Thymus (tissue), 11 donors: ENCODE data around the gene LHX4. TPM values are rescaled to one million over a fixed set of nuclear protein-coding genes. Genes with fewer than 3 reads are reported as not detected.

Experiments
- DNase-seq, 9 donors: peaks; one replicate each; pipeline ENCODE4 v3.0.0-alpha.2; 2013; ENCODE audit warnings: low spot score in 9 of 9, low read depth in 6 of 9, missing footprints in 1 of 9
- H3K27ac ChIP-seq, 2 donors: one replicate each; pipeline ENCODE4 v1.5.1; 2013; ENCODE audit warnings: control low read depth in 1 of 2, low read depth in 1 of 2, low read length in 1 of 2, mild to moderate bottlenecking in 1 of 2, moderate library complexity in 1 of 2
- H3K27me3 ChIP-seq, 2 donors: one replicate each; pipeline ENCODE4 v1.5.1; 2013; ENCODE audit warnings: low read length in 1 of 2; ENCODE audit not compliant: control insufficient read depth in 2 of 2, insufficient read depth in 1 of 2
- H3K36me3 ChIP-seq, 2 donors: one replicate each; pipeline ENCODE4 v1.5.1; 2013; ENCODE audit warnings: low read length in 1 of 2, mild to moderate bottlenecking in 1 of 2, moderate library complexity in 1 of 2; ENCODE audit not compliant: control insufficient read depth in 2 of 2, insufficient read depth in 2 of 2
- H3K4me1 ChIP-seq, 2 donors: one replicate each; pipeline ENCODE4 v1.5.1; 2013; ENCODE audit warnings: low read length in 2 of 2; ENCODE audit not compliant: control insufficient read depth in 2 of 2, insufficient read depth in 2 of 2
- H3K4me3 ChIP-seq, 2 donors: one replicate each; pipeline ENCODE4 v1.5.1; 2013; ENCODE audit warnings: low read length in 2 of 2, control low read depth in 1 of 2, mild to moderate bottlenecking in 1 of 2
- H3K9me3 ChIP-seq, 2 donors: one replicate each; pipeline ENCODE4 v1.5.1; 2013; ENCODE audit warnings: low read length in 1 of 2, mild to moderate bottlenecking in 1 of 2; ENCODE audit not compliant: control insufficient read depth in 2 of 2, insufficient read depth in 1 of 2
- WGBS: extraction: QIAGEN DNeasy Blood & Tissue Kit; methylation state at CpG from one replicate; pipeline ENCODE4 v1.1.7; 2013; 5-methylcytosine and 5-hydroxymethylcytosine counted together
- polyA plus RNA-seq: library from polyadenylated mRNA; stranded (reverse); fragments of 200-250 nt; gene quantifications from one replicate; pipeline ENCODE4 v1.2.3, GENCODE V29; 2013
- total RNA-seq: library from RNA; stranded (reverse); fragments of 120-200 nt; gene quantifications from one replicate; pipeline ENCODE4 v1.2.4, GENCODE V29; 2013
- donor health status: healthy.

Gene LHX4
- total and polyA plus RNA-seq, 2 donors = 0.05 TPM

DNA sequence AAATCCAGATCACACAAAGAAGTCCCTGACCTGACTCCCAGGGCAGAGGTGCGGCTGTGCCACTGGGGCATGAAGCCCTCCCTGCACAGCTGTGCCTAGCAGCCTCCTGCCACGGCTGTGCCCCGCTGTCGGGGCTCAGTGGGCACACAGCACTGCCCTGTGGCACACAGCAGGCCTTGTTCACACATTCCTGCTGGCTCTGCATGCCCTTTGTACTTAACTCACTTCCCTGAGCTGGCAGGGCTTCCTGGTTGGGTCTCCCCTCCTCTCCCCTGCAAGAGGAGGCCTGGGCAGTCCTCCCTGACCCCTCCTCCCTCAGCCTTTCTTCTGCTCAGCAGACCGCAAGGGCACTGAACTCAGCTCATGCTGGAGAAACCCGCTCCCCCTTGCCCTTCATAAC lies 14.8 kb downstream of the LHX4 start:
- Histone ChIP-seq H3K4me3 (no peak overlapping the region), H3K27me3 (peaks cover 17 to 50% of the 10 kb centered on the region in 2 donors)
- DNase-seq = no peak

DNA sequence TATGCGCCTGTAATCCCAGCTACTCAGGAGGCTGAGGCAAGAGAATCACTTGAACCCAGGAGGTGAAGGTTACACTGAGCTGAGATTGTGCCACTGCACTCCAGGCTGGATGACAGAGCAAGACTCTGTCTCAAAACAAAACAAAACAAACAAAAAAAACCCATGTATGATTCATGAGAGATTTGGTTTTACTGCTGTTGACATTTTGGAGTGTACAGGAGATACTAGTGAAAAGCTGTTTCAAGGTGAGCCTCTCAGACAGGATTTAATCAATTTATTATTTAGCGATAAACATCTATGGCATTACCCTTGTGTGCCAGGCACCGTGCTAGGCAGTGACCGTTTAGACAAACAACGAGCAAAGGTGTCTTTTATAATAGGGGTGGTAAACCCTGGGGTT lies 16.5 kb downstream of the LHX4 start:
- WGBS = 98% methylated on average over 5 of the region's 5 CpGs
- DNase-seq = no peak
- Histone ChIP-seq H3K4me3 (no peak overlapping the region), H3K4me1 (no peaks in the 10 kb centered on the region), H3K27me3 (peaks cover 9 to 34% of the 10 kb centered on the region in 2 donors), H3K9me3 (no peaks in the 10 kb centered on the region), H3K27ac (no peak overlapping the region), H3K36me3 (no peaks in the 10 kb centered on the region)

More for the DNA sequence above, 14.8 kb downstream of the LHX4 start:
- Histone ChIP-seq H3K9me3 (no peaks in the 10 kb centered on the region), H3K27ac (no peak overlapping the region), H3K36me3 (no peaks in the 10 kb centered on the region), H3K4me1 (no peaks in the 10 kb centered on the region)
- WGBS = 87% methylated on average over 6 of the region's 6 CpGs

DNA sequence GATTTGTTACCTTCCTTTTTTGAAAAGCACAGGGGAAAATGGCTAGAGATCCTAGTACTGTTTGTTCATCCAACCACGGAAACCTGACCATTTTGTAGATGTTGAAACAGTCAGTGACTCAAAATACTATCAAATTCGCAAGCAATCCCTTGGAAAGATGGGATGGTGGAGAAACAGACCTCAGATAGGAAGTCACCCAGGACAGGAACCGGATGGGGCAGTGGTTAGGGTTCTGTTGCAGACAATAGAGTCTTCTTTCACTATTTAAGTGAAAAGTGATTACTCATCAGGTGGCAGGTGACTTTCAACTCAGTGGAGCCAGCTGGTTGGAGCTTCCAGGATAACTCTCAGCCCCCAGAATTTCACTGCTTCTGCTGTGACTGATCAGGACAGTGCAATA lies 17.0 kb downstream of the LHX4 start:
- H3K36me3 ChIP-seq = no peaks in the 10 kb centered on the region
- DNase-seq = no peak
- WGBS = 83% methylated on average over 3 of the region's 3 CpGs
- H3K9me3 ChIP-seq = no peaks in the 10 kb centered on the region
- H3K4me1 ChIP-seq = no peaks in the 10 kb centered on the region
- no peak overlapping the region for H3K4me3 ChIP-seq
- no peak overlapping the region for H3K27ac ChIP-seq
- H3K27me3 ChIP-seq = peaks cover 6 to 29% of the 10 kb centered on the region in 2 donors

DNA sequence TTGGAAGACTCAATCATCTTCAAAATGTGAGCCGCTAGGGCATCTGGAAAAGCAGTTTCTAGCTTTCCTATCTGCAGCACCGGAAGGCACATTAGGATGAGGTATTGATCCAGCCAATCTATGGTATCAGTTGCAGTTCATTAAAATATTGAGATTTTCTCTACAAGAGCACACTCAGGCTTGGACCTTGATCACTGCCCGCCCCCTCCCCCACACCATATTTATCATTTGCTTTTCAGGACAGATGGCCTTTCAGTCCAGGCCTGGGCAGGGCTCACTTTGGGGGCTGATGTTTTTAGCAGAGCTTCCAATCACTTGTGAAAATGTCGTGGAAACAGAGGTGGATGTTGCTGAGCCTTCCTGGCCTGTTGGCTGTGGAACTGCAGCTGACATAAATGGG lies 17.5 kb downstream of the LHX4 start:
- H3K9me3 ChIP-seq = no peaks in the 10 kb centered on the region
- no peak for DNase-seq
- H3K4me3 ChIP-seq = no peak overlapping the region
- peaks cover 1 to 26% of the 10 kb centered on the region in 2 donors for H3K27me3 ChIP-seq
- no peak overlapping the region for H3K27ac ChIP-seq
- 99% methylated on average over 4 of the region's 4 CpGs for WGBS
- H3K36me3 ChIP-seq = no peaks in the 10 kb centered on the region
- no peaks in the 10 kb centered on the region for H3K4me1 ChIP-seq

DNA sequence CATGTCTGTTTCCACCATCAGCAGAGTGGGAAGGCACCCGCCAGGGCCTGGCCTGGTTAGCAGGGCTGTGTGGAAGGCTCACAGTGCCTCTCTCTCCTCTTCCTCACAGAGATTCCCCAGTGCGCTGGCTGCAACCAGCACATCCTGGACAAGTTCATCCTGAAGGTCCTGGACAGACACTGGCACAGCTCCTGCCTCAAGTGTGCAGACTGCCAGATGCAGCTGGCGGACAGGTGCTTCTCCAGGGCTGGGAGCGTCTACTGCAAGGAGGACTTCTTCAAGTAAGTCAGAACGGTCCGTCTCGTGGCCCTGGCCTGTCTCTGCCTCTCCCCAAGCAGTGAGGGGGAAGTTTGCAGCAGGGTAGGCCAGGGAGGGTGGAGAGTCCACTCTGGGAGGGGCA lies 18.1 kb downstream of the LHX4 start:
- no peak for DNase-seq
- H3K27me3 ChIP-seq = peaks cover 0 to 20% of the 10 kb centered on the region in 2 donors
- H3K4me1 ChIP-seq = no peaks in the 10 kb centered on the region
- H3K4me3 ChIP-seq = no peak overlapping the region
- 97% methylated on average over 7 of the region's 7 CpGs for WGBS
- no peak overlapping the region for H3K27ac ChIP-seq
- no peaks in the 10 kb centered on the region for H3K9me3 ChIP-seq
- H3K36me3 ChIP-seq = no peaks in the 10 kb centered on the region

DNA sequence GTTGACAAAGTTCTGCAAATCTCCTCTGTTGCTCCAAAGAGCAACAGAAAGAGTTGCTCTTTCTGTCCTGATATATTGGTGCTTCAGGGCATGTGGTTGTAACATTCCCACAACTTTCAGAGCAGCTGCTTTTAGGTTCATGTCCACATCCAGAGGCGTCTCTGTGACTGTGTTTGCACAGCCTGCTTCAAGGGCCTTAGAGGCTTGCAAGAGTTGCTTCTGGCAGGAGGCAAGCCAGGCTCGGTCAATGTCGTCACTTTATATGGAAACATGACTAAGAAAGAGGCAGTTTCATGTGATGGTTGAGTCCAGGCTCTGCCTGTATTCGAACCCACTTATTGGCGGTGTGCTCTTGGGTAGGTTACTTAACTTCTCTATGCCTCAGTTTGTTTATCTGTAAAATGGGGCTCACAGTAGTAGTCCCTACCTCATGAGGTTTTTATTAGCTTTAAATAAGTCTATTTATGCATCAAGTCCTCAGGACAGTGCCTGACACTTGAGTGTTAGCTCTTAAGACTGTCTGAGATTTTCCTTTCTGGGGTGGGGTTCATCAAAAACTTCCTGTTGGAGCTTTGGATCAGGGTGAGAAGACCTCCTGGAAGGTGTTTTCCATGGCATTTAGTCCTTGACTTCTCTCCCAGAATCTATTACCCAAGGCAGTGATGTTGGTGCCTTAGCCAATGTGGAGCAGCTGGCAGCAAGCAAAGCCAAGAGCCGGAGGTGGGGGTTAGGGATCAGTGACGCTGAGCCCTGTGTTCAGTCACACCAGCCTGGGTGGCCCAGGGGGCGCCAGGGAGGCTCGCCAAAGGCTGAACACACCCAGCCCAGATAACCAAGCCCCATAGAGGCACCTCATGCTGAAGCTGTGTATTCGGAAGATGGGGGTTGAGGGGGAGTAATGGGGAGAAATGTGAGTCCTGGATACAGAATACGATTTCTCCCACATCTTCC lies 18.9 kb downstream of the LHX4 start:
- H3K4me3 ChIP-seq = no peak overlapping the region
- H3K27me3 ChIP-seq = peaks cover 0 to 12% of the 10 kb centered on the region in 2 donors
- no peak overlapping the region for H3K27ac ChIP-seq
- whole genome bisulfite sequencing = 90% methylated on average over 11 of the region's 11 CpGs
- no peaks in the 10 kb centered on the region for H3K9me3 ChIP-seq
- no peak for DNase-seq
- no peaks in the 10 kb centered on the region for H3K36me3 ChIP-seq
- H3K4me1 ChIP-seq = no peaks in the 10 kb centered on the region

DNA sequence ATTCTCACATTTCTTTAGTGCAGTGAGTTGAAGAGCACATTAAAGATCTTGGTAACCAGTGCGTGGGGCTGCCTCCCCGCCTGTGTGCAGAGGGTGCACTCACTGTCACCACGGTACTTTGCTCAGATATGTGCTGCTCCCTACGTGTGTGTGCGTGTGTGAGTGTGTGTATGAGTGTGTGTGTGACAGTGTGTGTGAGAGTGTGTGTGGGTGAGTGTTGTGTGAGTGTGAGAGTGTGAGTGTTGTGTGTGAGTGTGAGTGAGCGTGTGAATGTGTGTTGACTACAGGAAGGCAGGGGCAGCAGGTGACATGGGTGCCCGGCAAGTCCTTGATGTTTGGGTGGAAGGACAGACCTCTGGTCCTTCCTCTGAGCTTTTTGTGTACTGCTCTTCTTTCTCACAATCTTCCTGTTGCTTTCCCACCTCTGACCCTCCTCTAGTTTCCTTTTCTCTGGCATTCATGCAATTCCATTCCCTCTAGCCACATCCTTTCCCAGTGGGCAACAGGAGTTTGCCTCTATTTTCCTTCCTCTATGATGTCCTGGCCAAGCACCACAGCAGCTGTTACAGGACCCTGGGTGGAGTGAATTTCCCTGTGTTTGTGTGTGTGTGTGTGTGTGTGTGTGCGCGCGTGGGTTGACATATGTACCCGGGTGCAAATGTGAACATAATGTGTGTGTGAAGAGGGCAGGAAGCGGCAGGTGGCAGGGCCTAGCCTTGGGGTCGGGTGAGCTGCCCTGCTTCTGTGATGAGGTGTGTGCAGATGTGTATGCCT lies 19.8 kb downstream of the LHX4 start:
- Histone ChIP-seq H3K4me1 (no peaks in the 10 kb centered on the region), H3K9me3 (no peaks in the 10 kb centered on the region), H3K27ac (no peak overlapping the region), H3K4me3 (no peak overlapping the region), H3K36me3 (no peaks in the 10 kb centered on the region), H3K27me3 (peaks cover 0 to 4% of the 10 kb centered on the region in 2 donors)
- peak in 1 of 9 donors; percentile 40 for DNase-seq
- 67% methylated on average over 13 of the region's 13 CpGs for WGBS

DNA sequence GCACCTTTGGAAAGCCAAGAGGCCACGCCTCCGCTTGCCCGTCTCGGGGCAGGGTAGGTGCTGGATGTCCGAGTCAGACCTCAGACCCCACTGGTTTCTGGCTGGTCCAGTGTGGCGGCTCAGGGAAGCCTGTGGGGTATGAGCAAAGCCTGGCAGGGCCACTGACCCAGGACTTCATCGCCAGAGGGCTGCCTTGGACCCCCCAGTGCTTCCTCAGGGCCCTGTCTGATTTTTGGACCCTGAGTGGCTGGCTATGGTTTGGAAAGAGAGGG lies 20.4 kb downstream of the LHX4 start:
- 78% methylated on average over 7 of the region's 7 CpGs for WGBS
- no peak for DNase-seq
- Histone ChIP-seq H3K4me3 (no peak overlapping the region), H3K36me3 (no peaks in the 10 kb centered on the region), H3K27ac (no peak overlapping the region), H3K4me1 (no peaks in the 10 kb centered on the region), H3K27me3 (no peaks in the 10 kb centered on the region), H3K9me3 (no peaks in the 10 kb centered on the region)

DNA sequence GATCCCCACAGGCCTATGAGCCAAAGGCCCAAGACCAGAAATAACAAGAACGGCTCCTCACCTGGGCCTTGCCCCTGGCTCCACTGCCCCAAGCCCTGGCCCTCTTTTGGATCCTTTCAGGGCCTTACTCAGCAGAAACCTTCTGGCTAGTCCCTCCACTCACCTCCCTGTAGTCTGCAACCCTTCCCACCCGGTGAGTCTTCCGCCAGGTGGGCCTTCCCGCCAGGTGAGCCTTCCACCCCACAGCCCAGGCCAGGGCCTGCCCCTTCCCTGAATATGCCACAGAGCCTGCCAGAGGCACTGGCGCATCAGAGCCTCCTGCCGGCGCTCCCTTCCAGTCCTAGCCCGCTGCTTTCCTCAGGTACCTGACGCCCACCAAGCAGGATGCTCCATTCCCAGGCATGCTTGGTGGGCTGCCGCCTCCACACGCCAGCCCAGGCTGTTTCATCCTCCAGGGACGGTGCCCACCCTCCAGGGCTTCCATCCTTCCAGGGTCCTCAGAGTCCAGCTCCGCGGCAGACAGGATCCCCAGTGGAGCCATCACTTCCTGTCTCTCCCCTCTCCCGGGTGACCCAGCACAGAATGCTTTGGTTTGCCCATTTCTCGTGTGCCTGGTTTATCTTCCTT lies 20.9 kb downstream of the LHX4 start:
- WGBS = 90% methylated on average over 16 of the region's 16 CpGs

More for the DNA sequence above, 20.9 kb downstream of the LHX4 start:
- H3K27ac ChIP-seq = no peak overlapping the region
- no peaks in the 10 kb centered on the region for H3K27me3 ChIP-seq
- no peaks in the 10 kb centered on the region for H3K36me3 ChIP-seq
- no peaks in the 10 kb centered on the region for H3K9me3 ChIP-seq
- H3K4me1 ChIP-seq = no peaks in the 10 kb centered on the region
- no peak for DNase-seq
- no peak overlapping the region for H3K4me3 ChIP-seq
